Measurements from ENCODE around the gene ABCC10.

Gene ABCC10

GRCh38 chr6:43467752-43468151 lies 40.4 kb downstream of the ABCC10 start:
- FAIRE-seq (no peak), DNase-seq (ENCODE audit: low spot score) (no peak)

GRCh38 chr6:43468240-43468639 lies 40.9 kb downstream of the ABCC10 start:
- no peak for DNase-seq (ENCODE audit: low spot score)
- no peak for FAIRE-seq

- FAIRE-seq (no peak), DNase-seq (ENCODE audit: low spot score) (no peak)
Measured at GRCh38 chr6:43468748-43469681, 41.7 kb downstream of the ABCC10 start.

GRCh38 chr6:43469947-43470346 lies 42.6 kb downstream of the ABCC10 start:
- DNase-seq (ENCODE audit: low spot score) (no peak), FAIRE-seq (no peak)

GRCh38 chr6:43471399-43471798 lies 44.1 kb downstream of the ABCC10 start:
- no peak for FAIRE-seq

GRCh38 chr6:43472515-43472914 lies 45.2 kb downstream of the ABCC10 start:
- FAIRE-seq (no peak), DNase-seq (ENCODE audit: low spot score) (no peak)

More at GRCh38 chr6:43471399-43471798, 44.1 kb downstream of the ABCC10 start:
- no peak for DNase-seq (ENCODE audit: low spot score)

GRCh38 chr6:43475516-43475915 lies 48.2 kb downstream of the ABCC10 start:
- DNase-seq (ENCODE audit: low spot score) (no peak), FAIRE-seq (no peak)

GRCh38 chr6:43476746-43477145 lies 49.4 kb downstream of the ABCC10 start:
- FAIRE-seq, result no peak
- no peak for DNase-seq (ENCODE audit: low spot score)

GRCh38 chr6:43477235-43478007 lies 50.1 kb downstream of the ABCC10 start, which contains the start of gene TJAP1:
TSS of gene TJAP1 (plus strand) at chr6:43477570. CDS start at chr6:43499002, 21,432 bp downstream.
- FAIRE-seq, result peak; percentile 94
- peak; percentile 97 for DNase-seq (ENCODE audit: low spot score)

- DNase-seq (ENCODE audit: low spot score) (no peak), FAIRE-seq (no peak)
Measured at GRCh38 chr6:43478008-43478372, 50.6 kb downstream of the ABCC10 start.

- DNase-seq (ENCODE audit: low spot score) (no peak), FAIRE-seq (no peak)
Measured at GRCh38 chr6:43481075-43481474, 53.7 kb downstream of the ABCC10 start.

- FAIRE-seq (no peak), DNase-seq (ENCODE audit: low spot score) (no peak)
Measured at GRCh38 chr6:43481591-43482236, 54.4 kb downstream of the ABCC10 start.

- FAIRE-seq (no peak), DNase-seq (ENCODE audit: low spot score) (no peak)
Measured at GRCh38 chr6:43488667-43489276, 61.4 kb downstream of the ABCC10 start.

- FAIRE-seq, result no peak
Measured at GRCh38 chr6:43489277-43490072, 62.1 kb downstream of the ABCC10 start.

GRCh38 chr6:43490523-43490939 lies 63.2 kb downstream of the ABCC10 start:
- DNase-seq (ENCODE audit: low spot score) (no peak), FAIRE-seq (no peak)

More at GRCh38 chr6:43489277-43490072, 62.1 kb downstream of the ABCC10 start:
- no peak for DNase-seq (ENCODE audit: low spot score)

- FAIRE-seq, result no peak
- peak; percentile 63 for DNase-seq (ENCODE audit: low spot score)
Measured at GRCh38 chr6:43491750-43492661, 64.7 kb downstream of the ABCC10 start.

GRCh38 chr6:43492673-43493072 lies 65.3 kb downstream of the ABCC10 start:
- FAIRE-seq (no peak), DNase-seq (ENCODE audit: low spot score) (no peak)

- no peak for DNase-seq (ENCODE audit: low spot score)
- FAIRE-seq, result no peak
Measured at GRCh38 chr6:43493230-43493629, 65.9 kb downstream of the ABCC10 start.

GRCh38 chr6:43493833-43494232 lies 66.5 kb downstream of the ABCC10 start:
- no peak for FAIRE-seq

More at GRCh38 chr6:43493833-43494232, 66.5 kb downstream of the ABCC10 start:
- DNase-seq (ENCODE audit: low spot score), result no peak
